ENCODE results near the gene PCGF3. TPM values are rescaled to one million over a fixed set of nuclear protein-coding genes. Genes with fewer than 3 reads are reported as not detected.

The PCGF3 gene
- total and polyA plus RNA-seq, 9 of the 15 experiments (the other 6 are each of a cell fraction or from before 2014, with no cell fraction given) = 2.6 to 46.1 (median 20.3) TPM

- no peak for TF ChIP-seq ARID3A (IDR thresholded peaks at IDR 0.05; ENCODE audit: borderline replicate concordance, low read depth, low read length)
- TF ChIP-seq ID3 (CRISPR knock-in tag; IDR thresholded peaks at IDR 0.05) = no peak
- TF ChIP-seq ID3 (tag; IDR thresholded peaks at IDR 0.05) = no peak
- TF ChIP-seq PTRF (tag; IDR thresholded peaks at IDR 0.05) = no peak
- no peak for TF ChIP-seq EZH2 (IDR thresholded peaks at IDR 0.05; ENCODE audit: borderline replicate concordance, low read depth, low read length)
- TF ChIP-seq, protein P1, sequence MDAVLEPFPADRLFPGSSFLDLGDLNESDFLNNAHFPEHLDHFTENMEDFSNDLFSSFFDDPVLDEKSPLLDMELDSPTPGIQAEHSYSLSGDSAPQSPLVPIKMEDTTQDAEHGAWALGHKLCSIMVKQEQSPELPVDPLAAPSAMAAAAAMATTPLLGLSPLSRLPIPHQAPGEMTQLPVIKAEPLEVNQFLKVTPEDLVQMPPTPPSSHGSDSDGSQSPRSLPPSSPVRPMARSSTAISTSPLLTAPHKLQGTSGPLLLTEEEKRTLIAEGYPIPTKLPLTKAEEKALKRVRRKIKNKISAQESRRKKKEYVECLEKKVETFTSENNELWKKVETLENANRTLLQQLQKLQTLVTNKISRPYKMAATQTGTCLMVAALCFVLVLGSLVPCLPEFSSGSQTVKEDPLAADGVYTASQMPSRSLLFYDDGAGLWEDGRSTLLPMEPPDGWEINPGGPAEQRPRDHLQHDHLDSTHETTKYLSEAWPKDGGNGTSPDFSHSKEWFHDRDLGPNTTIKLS (IDR thresholded peaks at IDR 0.05; ENCODE audit: borderline replicate concordance, low read depth) = peak; percentile 55; the same call in 1 of the 2 replicates
- TF ChIP-seq BRF1 (IDR thresholded peaks at IDR 0.05; ENCODE audit: borderline replicate concordance, extremely low read depth, insufficient read length) = no peak
- no peak for TF ChIP-seq ZNF3 (CRISPR knock-in tag; IDR thresholded peaks at IDR 0.05)
- peak; percentile 41 for TF ChIP-seq DACH1 (IDR thresholded peaks at IDR 0.05; ENCODE audit: partially characterized antibody)
- TF ChIP-seq GABPB1 (CRISPR knock-in tag; IDR thresholded peaks at IDR 0.05) = peak; percentile 18; the same call in 1 of the 2 replicates
- peak; percentile 1; the same call in 1 of the 2 replicates for TF ChIP-seq ZNF316 (IDR thresholded peaks at IDR 0.05)
- peak; percentile 88 for TF ChIP-seq CTBP1 (IDR thresholded peaks at IDR 0.05; ENCODE audit: borderline replicate concordance)
- TF ChIP-seq HDAC1 (IDR thresholded peaks at IDR 0.05) = peak in 1 of 2 experiments; percentile 42; a peak in 1 of 4 replicates
- no peak for TF ChIP-seq SRSF7 (optimal IDR thresholded peaks at IDR 0.05; ENCODE audit: low read depth, low read length)
- peak; percentile 83 for TF ChIP-seq NR2C1 (IDR thresholded peaks at IDR 0.05)
- TF ChIP-seq NR2C1 (tag; IDR thresholded peaks at IDR 0.05) = peak; percentile 84
- TF ChIP-seq TOE1 (IDR thresholded peaks at IDR 0.05; ENCODE audit: borderline replicate concordance) = peak; percentile 50; the same call in 1 of the 2 replicates
- 0 out of 2 replicates have a peak, but pooled peaks have one; percentile 75 for TF ChIP-seq TOE1 (CRISPR knock-in tag; IDR thresholded peaks at IDR 0.05; ENCODE audit: borderline replicate concordance, low read depth)
- TF ChIP-seq, protein P2, sequence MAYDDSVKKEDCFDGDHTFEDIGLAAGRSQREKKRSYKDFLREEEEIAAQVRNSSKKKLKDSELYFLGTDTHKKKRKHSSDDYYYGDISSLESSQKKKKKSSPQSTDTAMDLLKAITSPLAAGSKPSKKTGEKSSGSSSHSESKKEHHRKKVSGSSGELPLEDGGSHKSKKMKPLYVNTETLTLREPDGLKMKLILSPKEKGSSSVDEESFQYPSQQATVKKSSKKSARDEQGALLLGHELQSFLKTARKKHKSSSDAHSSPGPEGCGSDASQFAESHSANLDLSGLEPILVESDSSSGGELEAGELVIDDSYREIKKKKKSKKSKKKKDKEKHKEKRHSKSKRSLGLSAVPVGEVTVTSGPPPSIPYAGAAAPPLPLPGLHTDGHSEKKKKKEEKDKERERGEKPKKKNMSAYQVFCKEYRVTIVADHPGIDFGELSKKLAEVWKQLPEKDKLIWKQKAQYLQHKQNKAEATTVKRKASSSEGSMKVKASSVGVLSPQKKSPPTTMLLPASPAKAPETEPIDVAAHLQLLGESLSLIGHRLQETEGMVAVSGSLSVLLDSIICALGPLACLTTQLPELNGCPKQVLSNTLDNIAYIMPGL (CRISPR knock-in tag; IDR thresholded peaks at IDR 0.05) = no peak
- TF ChIP-seq SUPT5H (IDR thresholded peaks at IDR 0.05) = peak; percentile 71
- TF ChIP-seq EGR1 (conservative IDR thresholded peaks at IDR 0.05) = peak; percentile 80
- no peak for TF ChIP-seq ILF3 (IDR thresholded peaks at IDR 0.05; ENCODE audit: borderline replicate concordance)
- TF ChIP-seq KDM5B (IDR thresholded peaks at IDR 0.05; ENCODE audit: insufficient replicate concordance, low read depth, low read length) = peak; percentile 71
Observed at GRCh38 chr4:687048-687970, 18.3 kb upstream of the PCGF3 start (continued).

Data from K562 (cell line).